T-helper 1 cell treated with Interleukin-12 subunit alpha and Interleukin-12 subunit beta and Interleukin-4 antibody, amounts not matched to agents 30 ng/mL and 1 ng/mL, for 36 hours (primary cell): ENCODE measurements around the gene AK8. TPM values are rescaled to one million over a fixed set of nuclear protein-coding genes. Genes with fewer than 3 reads are reported as not detected.
"Not testable (repeated sequence)": the region's sequence is repeated elsewhere in the genome, so short reads cannot be mapped to it uniquely, and the experiment has no call there.

Experiments used
- intact Hi-C: fragments of 100-400 bp; cut with micrococcal nuclease; formaldehyde crosslinking; loops from one replicate; pipeline ENCODE4 v1.15.1; 2024
- total RNA-seq: library from RNA; stranded (reverse); gene quantifications from 2 replicates; pipeline ENCODE4 v1.2.3, GENCODE V29; 2022

The AK8 gene
- total RNA-seq, 1 donor from 2014 or later = not detected

DNA sequence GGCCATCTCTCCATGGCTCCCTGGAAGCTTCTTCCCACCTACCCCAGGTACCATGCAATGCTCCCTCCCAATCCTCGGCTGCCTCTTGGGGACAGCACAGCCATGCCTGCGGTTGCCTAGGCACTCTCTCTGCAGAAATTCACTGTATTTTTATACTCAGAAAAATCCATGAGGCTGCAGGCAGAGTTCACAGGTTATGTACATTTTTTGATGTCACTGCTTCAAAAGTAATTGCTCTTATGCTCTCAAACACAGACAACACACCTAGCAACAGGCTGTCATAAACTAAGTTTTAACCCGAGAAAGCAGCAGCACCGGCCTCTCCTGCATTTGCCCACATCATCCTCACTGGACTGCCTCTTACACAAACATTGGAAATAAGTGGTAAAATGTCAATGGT, 102.4 kb downstream of the AK8 start:
- intact Hi-C loops = no loop called here

DNA sequence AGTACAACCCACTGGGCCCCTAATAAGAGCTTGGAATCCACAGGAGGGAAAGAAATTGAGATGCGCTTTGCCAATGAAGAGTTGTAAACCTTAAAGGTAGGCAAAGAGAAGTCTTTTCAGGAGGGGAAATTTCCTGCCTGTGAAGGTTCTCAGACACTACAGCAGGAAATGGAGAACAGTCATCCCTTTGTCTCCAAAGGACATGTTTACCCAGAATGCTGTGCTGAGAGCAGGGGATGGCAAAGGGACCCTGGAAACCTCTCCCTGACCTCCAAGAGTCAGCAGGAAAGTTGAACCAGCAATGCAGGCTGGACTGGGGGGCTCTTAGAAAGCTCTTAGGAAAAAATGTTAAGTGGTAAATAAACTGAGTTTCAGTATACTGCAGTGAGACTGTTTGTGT, 103.2 kb downstream of the AK8 start:
- intact Hi-C loops = no loop called here

DNA sequence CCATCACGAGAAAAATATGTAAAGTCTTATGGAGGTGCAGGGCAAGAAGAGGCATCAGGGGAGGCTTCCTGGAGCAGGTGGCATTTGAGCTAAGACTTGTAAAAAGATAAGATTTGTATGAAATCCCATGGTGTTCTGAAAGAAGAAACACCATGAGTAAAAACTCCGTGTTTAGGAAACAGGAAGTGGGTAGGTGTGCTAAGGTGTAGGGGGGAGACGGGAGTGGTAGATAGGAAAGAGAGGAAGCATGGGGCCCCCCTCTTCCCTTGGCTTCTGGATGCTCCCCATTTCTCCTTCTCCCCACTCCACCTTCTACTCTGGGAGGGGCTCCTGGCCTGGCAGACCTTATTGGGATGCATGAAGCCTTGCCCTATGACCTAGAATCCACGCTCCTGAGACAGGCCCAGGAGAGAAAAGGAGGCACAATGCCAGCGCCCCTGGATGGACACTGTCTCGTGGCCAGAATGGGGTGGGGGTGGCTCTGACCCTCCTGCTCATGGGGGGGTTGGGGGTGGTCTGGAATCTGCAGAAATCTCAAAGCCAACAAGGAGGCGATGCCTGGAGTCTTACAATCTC, 104.2 kb downstream of the AK8 start:
- intact Hi-C loops = no loop called here

DNA sequence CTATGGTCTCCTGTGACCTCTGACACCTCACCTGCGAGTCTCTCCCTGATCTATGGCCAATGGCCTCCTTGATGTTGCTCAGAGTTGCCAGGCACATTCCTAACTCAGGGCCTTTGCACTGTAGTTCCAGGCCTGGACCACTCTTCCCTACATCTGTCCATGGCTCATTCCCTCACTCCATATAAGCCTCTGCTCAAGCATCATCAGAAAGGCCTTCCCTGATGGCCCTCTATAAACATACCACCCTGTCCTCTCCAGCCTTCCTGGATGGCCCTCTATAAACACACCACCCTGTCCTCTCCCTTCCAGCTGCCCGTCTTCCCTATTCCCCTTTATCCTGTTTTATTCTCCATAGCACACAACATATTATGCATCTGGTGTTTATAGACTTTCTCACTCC, 105.0 kb downstream of the AK8 start:
- intact Hi-C loops = no loop called here

DNA sequence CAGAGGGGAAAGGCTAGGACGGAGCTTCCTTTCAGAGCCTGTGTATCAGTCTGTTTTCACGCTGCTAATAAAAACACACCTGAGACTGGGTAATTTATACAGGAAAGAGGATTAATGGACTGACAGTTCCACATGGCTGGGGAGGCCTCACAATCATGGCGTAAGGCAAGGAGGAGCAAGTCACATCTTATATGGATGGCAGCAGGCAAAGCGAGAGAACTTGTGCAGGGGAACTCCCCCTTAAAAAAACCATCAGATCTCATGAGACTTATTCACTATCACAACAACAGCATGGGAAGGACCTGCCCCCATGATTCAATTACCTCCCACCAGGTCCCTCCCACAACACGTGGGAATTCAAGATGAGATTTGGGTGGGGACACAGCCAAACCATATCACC, 106.3 kb downstream of the AK8 start:
- intact Hi-C loops = not testable (repeated sequence)

DNA sequence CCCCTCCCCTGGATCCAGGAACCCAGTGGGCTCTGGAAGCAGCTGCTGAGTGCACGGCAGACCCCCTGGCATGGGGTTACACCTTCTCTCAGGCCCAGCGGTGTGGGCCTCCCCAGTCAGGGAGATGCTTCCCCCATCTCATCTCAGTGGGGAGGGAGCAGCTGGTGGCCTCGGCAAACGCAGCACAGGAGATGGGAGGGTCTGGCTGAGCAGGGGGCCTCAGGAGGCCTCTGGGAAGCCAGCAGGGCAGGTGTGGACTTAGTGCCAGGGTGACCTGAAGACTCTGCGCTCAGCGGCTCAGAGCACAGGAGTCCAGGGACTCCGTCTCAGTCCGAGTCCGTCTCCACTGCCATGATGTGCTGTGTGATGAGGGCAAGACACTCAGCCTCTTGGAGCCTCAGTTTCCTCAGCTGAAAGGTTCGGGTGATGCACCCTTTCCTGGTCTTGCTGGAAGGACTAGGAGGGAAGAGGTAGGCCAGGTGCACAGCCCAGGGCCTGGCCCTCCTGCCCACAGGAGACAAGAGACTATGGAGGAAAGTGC, 107.2 kb downstream of the AK8 start:
- intact Hi-C loops = loop anchor here (1.0 kb wide), 1 partner anchor 173 kb away; the partner anchor contains the start of gene TSC1

DNA sequence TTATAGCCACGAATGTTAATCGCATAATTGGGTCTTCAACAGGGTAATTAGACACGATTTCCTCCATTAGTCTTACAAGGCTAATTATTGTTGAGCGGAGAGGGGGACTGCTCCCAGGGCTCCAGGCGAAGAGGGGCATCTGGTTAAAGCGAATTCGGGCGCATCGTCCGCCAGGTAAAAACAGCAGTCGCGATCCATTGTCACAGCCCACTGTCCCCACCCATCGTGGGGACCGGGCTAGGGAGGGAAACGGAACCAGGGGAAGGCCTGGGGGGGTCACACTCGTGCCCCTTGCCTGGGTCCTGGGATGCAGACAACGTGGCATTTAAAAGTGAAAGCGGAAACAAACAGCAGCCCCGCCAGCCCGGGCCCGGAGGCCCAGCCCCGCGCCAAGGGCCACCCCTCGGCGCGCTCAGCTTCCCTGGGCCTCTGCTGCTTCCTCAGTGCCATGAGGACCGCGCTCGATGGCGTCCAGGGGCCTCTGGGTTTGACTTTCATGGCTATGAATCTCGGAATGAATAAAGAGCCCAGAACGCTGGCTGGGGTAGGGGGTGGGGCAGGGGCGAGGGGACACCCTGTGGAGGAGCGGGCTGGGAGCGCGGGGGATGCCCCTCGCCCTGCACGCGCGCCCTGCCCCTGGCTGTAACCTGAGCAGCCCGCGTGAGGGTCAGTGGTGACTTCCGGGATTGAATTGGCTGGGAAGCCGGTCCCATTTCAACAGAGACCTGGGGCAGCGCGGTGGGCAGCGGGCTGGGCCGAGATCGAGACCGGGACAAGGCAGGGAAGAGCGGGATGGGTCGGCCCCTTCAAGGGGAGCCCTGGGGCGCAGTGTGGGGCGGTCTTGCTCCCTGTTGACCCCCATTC, 107.9 kb downstream of the AK8 start:
- intact Hi-C loops = loop anchor here (1.0 kb wide), 3 partner anchors 30 to 174 kb away; partner anchors contain the start of genes GTF3C4 and TSC1

DNA sequence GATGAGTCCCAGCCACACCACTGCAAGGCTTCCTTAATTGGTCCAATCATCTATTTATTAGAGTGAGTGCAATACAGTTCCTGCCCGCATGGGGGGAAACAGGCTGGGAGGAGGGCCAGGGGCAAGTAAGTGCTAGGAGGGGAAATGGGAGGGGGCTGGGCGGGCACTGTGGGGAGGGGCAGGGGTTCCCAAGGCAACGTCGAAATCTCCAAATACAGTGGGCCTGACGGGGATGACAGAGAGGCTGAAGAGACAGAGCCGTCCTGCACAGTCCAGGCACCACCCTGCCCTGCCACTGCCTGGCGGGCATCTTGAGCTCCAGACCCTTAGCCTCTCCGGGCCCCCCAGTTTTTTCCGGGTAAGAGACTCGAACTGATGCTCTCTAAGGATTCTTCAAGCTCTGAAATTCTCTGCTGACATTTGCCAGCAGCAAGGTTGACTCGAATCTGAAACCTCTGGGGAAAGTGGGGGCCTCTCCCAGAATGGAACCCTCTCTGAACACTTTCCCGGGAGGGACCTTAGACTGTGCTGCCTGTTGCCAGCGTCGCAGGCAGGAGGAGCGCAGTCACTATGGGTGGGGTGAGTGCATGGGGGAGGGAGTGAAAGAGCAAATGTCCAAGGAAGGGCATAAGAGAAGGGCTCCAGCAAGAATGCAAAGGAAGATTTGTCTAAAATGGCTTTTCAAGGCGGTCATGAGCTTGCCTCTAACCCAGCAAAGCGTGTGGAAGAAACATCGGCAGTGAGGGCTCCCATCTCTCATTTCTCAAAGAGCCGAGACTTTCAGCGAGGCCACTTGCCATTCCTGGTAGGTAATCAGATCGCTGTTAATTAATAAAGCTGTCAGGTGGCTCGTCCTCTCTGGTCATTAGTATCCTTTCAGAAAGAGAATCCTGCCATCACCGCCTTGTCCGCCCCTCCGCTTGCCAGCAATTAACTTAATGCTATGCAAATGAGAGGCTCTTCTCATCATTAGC, 108.9 kb downstream of the AK8 start:
- intact Hi-C loops = loop anchor here (1.0 kb wide), 2 partner anchors 31 to 99 kb away; partner anchors contain the start of gene GTF3C4

DNA sequence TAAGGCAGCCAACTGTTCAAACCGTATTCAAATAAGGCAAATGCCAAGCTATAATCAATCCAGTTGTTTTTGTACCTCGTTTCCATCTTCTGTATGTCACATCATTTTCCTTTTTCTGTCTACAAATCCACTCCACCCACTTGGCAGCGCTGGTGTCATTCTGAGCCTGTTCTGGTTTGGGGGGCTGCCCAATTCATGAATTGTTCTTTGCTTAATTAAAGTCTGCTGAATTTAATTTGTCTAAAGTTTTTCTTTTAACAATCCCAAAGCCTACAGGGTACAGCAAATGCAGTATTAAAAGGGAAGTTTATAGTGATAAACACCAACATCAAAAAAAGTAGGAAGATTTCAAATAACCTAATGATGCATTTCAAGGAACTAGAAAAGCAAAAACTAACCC, 114.5 kb downstream of the AK8 start:
- intact Hi-C loops = no loop called here

DNA sequence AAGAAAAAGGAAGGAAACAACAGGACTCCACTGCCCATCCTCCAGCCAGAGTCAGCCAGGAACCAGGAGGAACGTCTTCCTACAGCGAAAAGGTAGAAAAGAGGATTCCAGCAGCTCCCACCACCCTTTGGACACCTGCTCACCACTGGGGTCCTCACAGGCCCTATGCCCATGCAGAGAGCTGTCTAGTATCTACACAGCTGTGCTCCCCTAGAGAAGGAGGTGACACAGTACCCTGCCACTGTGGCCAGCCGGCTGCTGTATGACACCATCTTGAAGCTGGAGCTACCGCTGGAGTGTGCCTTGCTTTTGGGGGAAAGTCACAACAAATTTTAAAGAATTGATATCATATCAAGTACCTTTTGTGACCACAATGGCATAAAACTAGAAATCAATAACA, 115.2 kb downstream of the AK8 start:
- intact Hi-C loops = no loop called here

DNA sequence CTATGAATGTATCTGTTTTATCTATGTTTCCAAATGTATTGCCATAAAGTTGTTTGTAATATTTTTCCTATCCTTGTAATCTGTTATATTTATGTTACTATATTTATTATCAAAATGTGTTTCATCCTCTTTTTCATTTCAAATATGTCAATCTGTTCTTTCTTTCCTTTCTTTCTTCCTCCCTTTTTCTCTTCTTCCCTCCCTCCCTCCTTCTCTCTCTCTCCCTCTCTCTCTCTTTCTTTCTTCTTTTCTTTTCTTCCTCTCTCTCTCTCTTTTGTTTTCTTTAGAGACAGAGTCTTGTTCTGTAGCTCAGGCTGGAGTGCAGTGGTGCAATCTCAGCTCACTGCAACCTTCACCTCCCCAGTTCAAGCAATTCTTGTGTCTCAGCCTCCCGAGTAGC, 116.5 kb downstream of the AK8 start:
- intact Hi-C loops = no loop called here

DNA sequence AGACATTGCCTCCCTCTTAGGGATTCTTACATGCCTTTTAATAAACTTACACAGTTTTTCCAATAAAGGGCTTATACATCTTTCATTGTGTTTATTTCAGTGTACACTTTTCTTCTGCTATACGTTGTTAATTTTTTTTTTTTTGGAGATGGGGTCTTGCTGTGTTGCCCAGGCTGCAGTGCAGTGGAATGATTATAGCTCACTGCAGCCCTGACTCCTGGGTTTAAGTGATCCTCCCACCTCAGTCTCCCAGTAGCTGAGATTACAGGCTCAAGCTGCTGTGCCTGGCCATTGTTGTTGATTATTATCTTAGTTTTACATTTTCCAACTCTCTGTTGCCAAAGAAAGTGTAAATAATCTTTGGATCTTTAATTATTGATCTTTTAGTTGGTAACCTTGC, 118.0 kb downstream of the AK8 start:
- intact Hi-C loops = no loop called here

DNA sequence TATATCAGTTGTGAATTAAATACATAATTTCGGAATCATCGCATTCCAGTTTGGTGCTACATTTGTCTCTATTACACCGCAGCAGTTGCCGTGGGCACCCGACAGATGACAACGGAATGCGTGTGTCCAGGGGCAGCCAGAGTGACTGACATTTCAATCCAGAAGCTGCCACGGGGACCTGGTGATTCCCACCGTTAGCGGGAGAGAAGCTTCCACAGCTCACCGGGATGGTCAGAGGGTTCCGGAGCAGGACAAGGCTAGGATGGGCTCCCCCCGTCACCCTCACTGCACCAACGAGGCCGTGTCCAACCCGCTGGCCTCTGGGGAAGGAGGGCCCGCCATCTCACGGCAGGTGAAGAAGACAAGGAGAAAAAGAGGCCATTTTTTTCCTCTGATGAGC, 121.1 kb downstream of the AK8 start:
- intact Hi-C loops = no loop called here

DNA sequence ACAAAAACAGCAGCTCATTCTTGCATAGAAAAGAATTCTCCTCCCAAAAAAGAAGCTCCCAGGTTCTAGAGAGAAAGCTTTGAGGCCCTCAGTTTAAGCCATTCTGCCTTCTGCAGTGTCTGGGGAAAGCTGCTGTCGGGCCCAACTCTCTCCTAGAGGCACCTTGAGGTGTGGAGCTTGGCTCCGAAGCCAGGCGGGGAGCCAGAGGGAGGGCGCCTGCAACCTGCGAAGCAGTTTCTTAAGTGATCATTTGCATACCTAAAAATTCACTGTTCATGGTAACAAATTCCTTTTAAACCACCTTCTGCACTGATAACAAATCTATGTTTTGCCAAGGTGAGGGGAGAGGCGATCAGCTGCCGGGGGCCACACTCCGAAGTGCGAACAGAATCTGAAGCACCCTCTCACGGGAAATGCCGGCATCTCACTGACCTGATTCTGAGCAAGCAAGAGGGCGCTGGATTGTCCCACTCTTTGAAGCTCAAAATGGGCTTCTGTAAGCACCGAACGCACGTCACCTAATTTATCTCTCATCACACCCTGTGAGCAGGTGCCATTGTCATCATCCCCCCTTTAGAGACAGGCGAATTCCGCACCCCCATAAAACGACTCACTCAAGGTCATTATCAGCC, 121.8 kb downstream of the AK8 start:
- intact Hi-C loops = no loop called here

DNA sequence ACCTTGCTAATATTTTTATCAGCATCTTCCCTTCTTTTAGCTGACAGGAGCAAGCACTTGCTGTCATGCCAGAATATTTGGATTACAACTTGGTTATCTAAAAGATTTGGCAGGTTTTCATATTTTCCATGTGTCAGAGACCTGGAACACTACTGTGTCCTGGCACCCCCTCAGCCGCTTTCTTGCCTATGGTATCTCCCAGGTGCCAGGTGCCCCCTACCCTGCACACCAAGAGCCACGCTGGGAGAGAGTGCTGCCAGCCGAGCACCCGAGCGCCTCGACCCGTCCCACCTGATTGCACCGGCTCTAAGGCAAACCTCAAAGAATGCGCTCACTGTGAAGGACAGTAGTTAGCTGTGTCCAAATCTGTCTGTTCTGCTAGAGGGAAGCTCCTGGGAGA, 123.0 kb downstream of the AK8 start:
- intact Hi-C loops = no loop called here

DNA sequence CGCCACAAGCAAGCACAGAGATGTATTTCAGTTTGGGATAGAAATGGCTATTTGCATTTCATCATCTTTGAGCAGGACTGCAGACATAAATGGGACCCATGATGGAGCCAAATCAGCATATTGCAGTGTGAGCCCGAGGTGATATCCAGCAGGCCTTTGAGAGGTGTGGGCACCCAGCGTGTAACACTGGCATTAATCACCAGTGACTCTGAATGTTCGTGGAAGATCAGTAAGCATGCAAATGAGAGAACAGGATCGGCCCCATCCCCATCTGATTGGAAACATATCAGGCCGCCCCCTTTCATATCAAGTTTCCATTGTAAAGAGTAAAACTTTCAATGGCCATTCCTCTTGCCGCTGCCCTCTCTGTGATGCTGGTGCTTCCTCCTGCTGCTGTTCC, 123.8 kb downstream of the AK8 start:
- intact Hi-C loops = no loop called here

DNA sequence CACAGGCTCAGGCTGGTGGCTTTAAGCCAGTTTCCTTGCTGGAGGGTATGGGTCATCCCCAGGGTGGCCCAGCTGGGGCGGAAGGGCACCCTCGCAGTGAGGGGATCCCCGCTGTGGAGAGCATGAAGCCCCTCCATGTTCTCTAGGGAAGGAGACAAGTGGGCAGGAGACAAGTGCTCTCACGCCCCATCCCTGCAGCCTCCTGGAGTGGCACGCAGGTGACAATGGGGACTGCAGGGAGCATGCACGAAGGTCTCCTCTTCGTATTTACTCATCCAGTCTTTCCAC, 124.5 kb downstream of the AK8 start:
- intact Hi-C loops = no loop called here

DNA sequence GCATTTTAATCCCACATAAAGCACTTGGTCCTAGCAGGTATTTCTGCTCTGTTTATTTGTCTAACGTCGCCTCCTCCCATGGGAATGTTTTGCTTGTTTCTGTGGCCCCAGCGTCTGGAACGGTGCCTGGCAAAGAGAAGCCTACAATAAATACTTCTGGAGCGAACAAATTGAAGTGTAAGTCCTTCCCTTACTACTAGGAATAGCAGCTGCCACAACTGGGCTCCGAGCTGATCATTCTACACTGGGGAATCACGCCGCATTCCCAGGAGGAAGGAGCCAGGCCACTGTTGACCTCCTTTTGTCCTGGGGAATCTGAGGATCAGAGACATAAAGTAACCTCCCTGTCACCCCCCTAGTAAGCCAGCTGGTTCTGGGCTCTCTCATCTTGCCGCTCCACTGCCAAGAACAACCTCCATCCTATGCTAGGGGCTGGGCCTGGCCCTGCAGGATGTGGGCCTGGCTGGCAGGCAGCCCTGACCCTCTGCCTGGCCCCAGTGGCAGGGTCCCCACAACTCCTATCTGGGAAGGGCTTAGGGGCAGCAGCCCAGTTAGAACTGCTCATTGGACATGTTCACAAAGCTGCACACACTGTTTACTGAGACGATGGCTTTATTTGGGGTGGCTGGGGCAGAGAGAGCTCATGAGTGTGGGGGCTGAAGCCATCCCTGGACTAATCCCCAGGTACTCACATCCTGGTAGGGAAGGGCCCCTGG, 125.0 kb downstream of the AK8 start:
- intact Hi-C loops = no loop called here

DNA sequence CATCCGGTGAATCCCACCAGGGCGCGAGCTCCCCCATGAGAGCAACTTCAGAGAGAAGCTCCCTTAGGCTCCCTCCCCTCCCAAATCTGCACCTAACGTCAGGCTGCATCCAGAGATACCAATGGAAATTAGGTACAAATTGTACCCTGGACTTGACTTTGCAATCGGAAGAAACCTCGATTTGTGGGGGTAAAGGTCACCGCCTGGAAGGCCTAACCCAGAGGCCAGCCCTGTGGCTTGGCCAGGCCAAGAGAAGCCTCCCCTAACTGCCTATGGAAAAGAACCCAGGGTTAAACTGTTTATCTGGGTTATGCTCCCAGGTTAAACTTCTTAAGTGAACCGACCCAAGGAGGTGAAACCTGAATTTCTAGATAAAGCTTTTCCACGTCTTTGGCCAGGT, 127.4 kb downstream of the AK8 start:
- intact Hi-C loops = no loop called here

DNA sequence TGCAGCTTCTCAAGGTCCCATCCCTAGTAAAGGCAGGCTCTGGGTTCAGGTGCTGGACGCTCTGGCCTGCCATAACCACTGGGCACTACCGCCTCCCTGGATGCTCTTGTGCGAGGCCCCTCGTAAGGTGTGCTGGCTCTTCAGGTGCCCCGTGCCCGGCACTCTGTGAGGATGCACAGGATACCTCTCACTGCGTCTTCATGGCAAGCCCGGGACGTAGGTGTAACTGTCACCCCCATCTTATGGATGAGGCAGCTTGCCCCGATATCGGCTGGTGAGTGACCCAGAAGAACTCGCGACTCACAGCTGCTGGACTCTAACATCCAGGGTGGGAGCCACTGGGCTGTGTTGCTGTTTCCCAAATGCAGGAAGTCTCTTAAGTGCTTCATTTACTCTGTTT, 128.8 kb downstream of the AK8 start:
- intact Hi-C loops = no loop called here

DNA sequence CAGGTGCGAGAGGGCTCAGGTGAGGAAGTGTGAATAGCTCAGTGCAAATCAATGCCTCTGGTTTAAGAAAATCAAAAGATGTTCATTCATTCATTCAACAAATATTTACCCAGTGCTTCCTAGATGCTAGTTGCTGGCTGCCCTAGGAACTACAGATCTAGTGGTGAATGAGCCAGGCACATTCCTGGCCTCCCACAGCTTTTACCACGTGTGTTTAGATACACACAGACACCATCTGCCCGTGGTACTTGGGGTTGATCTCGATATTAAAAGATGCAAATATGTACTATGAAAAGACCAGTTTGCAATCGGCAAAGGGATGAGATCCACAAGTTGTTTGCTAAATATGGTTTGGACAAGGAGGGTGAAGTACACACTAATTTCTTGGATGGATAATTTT, 129.6 kb downstream of the AK8 start:
- intact Hi-C loops = no loop called here
